Measurements from ENCODE around the gene HCRTR1.

DNA sequence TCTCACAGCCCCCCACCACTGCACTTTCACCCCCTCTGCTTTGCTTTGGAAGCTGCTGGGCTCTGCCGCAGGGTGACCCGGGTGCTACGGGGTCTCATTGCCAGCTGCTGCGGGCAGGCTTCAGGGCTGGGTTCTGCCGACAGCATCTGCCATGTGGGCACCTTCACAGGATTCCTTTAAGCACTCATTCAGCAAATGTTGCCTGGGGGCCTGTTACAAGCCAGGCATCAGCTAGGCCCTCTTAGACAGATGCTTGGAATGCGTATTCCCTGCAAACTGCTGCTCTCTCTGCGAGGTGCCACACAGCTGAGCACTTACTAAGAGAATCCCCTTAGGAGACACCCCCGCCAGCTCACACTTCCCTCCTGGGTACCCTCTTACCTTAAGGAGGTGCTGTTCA lies 57.1 kb downstream of the HCRTR1 start:
- TF ChIP-seq EZH2 (IDR thresholded peaks at IDR 0.05; ENCODE audit: insufficient read depth, poor library complexity, severe bottlenecking): no peak
- no peak for TF ChIP-seq EZH2phosphoT487 (IDR thresholded peaks at IDR 0.05; ENCODE audit: insufficient read depth, low read depth)

Data from GM23248 (cell line).